Rectal smooth muscle tissue (tissue), 1 donor: ENCODE results near the gene UBE2J1.
A peak's percentile ranks its signal among the peaks of the same experiment; 100 is the strongest.

Experiments used
- H3K27ac ChIP-seq: one replicate; pipeline ENCODE4 v1.7.0; 2013; ENCODE audit warnings: low read depth, low read length, inconsistent platforms
- H3K27me3 ChIP-seq: one replicate; pipeline ENCODE4 v1.7.0; 2013; ENCODE audit warnings: low read length; ENCODE audit not compliant: control insufficient read depth, insufficient read depth
- H3K36me3 ChIP-seq: one replicate; pipeline ENCODE4 v1.7.0; 2013; ENCODE audit warnings: low read length; ENCODE audit not compliant: control insufficient read depth, insufficient read depth
- H3K4me1 ChIP-seq: one replicate; pipeline ENCODE4 v1.7.0; 2013; ENCODE audit warnings: low read length; ENCODE audit not compliant: control insufficient read depth, insufficient read depth
- H3K4me3 ChIP-seq: one replicate; pipeline ENCODE4 v1.7.0; 2013; ENCODE audit warnings: low read length
- H3K9ac ChIP-seq: one replicate; pipeline ENCODE4 v1.7.0; 2013; ENCODE audit warnings: low read length

The UBE2J1 gene

DNA sequence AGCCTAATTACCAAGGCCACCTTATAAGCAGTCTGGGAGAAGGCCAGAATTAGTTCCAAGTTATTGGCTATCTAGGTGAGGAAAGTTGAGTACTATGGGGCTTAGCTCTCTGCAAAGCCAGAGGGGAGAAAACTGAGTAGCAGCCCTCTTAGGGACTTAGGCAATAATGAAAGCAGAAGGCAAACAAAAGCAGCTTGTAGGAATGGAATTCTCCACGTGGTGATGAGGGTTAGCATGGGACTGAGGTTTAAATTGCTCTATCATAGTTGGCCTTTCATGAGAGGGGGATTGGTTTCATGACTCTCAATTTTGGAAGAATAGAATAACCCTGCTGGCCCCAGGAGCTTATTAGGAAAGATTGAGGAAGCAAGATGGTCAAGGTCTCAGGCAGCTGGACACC is 7.0 kb upstream of the UBE2J1 start:
- no peak overlapping the region for H3K9ac ChIP-seq
- no peak overlapping the region for H3K4me3 ChIP-seq
- H3K27me3 ChIP-seq = no peaks in the 10 kb centered on the region
- H3K27ac ChIP-seq = no peak overlapping the region
- H3K36me3 ChIP-seq = no peaks in the 10 kb centered on the region
- H3K4me1 ChIP-seq = no peaks in the 10 kb centered on the region

DNA sequence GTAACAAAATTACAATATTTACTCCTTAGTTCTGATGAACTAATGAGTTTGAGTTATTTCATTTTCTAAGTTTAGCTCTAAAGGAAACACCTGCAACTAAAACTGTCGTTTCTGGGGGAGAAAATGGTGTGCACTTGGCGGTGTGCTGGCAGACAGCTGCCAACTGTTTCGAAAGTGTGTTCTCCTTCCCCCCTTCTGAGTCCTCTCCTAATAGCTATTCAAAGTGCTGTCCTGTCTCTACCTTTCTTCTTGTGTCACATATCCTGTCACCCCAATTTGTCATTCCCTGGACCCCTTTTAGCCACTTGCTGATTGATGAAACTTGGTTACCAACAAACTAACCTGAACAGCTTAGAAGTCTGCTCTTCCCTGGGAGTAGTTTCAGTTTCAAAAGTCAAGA is 4.9 kb upstream of the UBE2J1 start:
- Histone ChIP-seq H3K9ac (no peak overlapping the region), H3K27me3 (no peaks in the 10 kb centered on the region), H3K27ac (no peak overlapping the region), H3K4me1 (no peaks in the 10 kb centered on the region), H3K4me3 (no peak overlapping the region), H3K36me3 (no peaks in the 10 kb centered on the region)

DNA sequence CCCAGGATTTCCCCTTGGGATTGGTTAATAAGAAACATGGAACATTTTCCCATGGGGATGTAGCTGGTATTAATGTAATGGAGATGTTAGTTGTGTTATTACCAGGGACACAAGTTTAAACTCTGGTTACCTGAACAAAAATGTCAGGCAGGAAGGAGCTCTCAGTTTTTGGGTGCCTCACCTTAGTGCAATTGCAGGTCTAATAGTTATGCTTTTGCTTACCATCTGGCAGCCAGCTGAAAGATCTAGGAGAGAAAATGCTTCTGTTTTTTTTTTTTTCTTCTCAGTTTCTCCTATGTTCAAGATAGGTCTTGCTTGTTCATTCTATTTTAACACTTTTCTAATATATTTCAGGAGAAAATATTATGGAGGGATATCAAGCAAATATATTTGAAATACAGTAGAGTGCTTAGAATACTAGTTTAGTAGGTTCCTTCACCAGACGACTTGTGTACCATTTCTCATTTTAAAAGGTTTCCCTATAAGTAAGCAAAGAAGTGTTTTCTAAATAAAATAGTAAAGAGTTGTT is 4.2 kb upstream of the UBE2J1 start:
- no peak overlapping the region for H3K9ac ChIP-seq
- H3K4me3 ChIP-seq = no peak overlapping the region
- no peaks in the 10 kb centered on the region for H3K36me3 ChIP-seq
- H3K27ac ChIP-seq = no peak overlapping the region
- no peaks in the 10 kb centered on the region for H3K27me3 ChIP-seq
- H3K4me1 ChIP-seq = no peaks in the 10 kb centered on the region

DNA sequence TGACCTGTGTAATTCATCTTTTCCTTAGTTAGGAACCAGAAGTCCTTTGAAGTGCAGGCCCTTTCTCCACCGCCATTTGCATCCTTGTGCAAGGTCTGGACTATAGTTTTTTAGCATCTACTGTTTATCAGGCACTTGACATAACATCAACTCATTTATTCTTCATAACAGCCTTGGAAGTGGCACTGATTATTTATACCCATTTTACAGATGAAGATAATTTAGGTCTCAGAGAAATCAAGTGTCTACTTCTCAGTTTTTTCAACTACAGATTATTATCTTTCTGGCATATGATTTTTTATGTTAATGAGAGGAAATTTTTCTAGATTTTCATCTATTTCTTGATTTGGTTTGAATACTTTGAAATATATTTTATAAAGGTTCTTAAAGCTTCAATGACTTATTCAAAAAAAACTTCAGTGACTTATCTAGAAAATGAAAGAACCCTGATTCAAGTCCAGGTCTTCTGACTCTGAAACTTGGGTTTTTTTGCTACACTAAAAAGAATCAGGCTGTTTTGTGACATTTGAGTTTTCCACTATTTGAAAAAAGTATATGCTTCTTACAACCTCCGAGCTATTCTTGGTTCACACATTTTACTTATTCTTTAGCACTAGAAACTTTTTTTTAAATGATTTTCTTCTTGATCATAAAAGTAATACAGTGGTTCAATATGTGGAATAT is 3.1 kb upstream of the UBE2J1 start:
- H3K27ac ChIP-seq = no peak overlapping the region

DNA sequence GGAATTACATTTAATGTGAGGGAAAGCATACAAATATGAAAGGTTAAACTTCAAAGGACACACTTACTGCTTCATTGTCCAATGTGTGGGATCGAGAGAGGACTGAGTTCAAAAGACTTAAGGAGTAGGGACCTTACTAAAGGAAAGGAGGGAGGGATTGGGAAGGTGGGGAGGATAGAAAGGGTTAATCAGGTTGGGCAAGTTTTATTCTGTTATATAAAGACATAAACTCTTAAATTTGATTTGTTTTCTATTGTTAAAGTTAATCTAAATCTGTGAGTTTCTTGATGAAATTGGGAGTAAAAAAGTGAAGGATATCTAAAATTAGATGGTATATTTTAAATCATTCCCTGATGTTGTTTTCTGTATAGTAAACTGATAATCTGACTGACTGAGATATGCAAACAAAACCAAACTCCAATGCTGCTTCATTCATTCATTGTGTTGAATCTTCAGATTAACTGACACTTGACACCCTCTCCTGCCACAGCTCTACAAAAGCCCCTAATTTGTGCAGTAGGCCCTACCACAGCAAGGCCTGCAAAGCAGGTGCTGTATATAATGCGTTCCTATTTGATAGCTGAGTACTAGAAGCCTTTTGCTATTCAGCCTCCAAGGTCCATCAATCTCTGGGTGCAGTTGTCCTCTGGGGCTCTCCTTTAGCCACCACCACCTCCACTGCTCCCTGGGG is 1.3 kb upstream of the UBE2J1 start:
- H3K4me3 ChIP-seq = no peak overlapping the region
- no peaks in the 10 kb centered on the region for H3K36me3 ChIP-seq
- H3K27me3 ChIP-seq = no peaks in the 10 kb centered on the region
- H3K27ac ChIP-seq = no peak overlapping the region
- peaks cover 11% of the 10 kb centered on the region for H3K4me1 ChIP-seq
- no peak overlapping the region for H3K9ac ChIP-seq

More for the DNA sequence above, 3.1 kb upstream of the UBE2J1 start:
- H3K9ac ChIP-seq = no peak overlapping the region
- H3K36me3 ChIP-seq = no peaks in the 10 kb centered on the region
- H3K4me1 ChIP-seq = peaks cover 6% of the 10 kb centered on the region
- no peak overlapping the region for H3K4me3 ChIP-seq
- H3K27me3 ChIP-seq = no peaks in the 10 kb centered on the region

DNA sequence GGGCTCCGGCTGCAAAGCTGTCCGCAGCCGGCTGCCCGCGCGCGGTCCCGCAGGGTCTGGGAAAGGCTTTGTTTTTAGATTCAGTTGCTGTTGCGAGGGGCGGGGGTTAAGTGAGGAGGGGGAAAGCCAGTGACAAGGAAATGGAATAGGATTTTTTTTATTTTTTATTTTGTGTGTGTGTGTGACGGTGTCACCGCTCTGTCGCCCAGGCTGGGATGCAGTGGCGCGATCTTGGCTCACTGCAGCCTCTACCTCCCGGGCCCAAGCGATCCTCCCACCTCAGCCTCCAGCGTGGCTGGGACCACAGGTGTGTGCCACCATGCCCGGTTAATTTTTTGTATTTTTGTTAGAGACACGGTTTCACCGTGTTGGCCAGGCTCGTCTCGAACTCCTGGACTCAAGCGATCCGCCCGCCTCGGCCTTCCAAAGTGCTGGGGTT is 615 bp upstream of the UBE2J1 start:
- Histone ChIP-seq H3K9ac (peak overlapping the region; percentile 85), H3K4me3 (peak overlapping the region; percentile 68), H3K4me1 (peaks cover 11% of the 10 kb centered on the region), H3K36me3 (no peaks in the 10 kb centered on the region), H3K27me3 (no peaks in the 10 kb centered on the region), H3K27ac (peak overlapping the region; percentile 96)

DNA sequence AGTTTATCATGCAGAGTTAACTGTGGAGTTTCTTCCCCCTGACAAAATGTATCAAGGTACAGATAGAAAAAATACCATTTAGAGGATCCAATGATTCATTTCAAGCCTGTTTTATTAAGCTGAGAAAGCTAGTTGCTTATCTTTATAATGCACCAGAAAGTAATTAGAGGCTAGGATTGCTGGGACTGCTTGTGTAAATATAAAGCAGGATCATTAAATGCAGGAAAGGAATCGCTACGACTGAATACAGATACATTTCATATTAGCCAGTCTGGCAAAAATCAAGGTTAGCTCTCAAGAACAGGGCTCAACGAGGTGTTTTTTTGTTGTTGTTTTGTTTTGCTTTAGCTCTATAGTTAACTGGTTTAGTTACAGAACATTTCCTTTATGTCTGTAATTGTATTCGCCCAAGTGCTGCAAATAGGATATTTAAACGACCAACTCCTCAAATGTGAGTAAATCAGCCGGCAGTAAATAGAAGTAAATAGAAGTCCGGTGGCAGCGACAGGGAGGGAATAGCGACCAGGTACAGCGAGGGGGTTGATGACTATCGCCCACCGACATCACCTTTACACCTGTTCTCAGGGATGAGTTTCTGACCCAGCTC is 748 bp downstream of the UBE2J1 start:
- H3K4me3 ChIP-seq = peak overlapping the region; percentile 68
- peaks cover 14% of the 10 kb centered on the region for H3K4me1 ChIP-seq
- H3K27ac ChIP-seq = peak overlapping the region; percentile 96
- H3K36me3 ChIP-seq = no peaks in the 10 kb centered on the region
- H3K27me3 ChIP-seq = no peaks in the 10 kb centered on the region
- H3K9ac ChIP-seq = peak overlapping the region; percentile 85

DNA sequence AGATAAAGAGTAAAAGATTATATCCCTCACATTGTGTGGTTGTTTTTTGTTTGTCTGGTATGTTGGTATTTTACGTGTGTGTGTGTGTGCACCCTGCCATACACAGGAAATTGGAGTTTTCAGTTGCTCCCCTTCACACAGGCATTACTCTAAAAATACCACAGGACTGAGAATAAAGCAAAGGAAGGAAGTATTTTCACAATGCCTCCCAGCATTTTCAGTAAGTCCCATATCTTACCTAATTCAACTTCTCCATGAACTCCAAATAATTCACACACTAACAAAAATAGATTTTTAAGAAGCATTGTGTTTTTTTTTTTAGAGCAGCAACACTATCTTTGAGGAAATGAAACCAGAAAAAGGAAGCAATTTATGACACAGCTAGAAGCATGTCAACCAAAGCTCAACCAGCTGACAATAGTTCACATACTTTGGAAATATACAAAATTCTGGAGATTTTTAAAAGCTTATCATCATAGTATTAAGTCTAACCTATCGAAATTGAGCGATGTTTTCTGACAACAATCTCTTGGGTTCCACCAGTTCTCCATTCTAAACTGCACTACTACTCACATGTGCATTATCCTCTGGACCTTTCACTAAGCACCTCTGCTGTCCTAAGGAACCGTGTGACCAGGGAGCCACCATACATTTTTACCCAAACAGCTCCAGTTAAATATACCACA is 2.1 kb downstream of the UBE2J1 start:
- H3K9ac ChIP-seq = no peak overlapping the region
- H3K4me1 ChIP-seq = peaks cover 14% of the 10 kb centered on the region
- no peak overlapping the region for H3K4me3 ChIP-seq
- no peaks in the 10 kb centered on the region for H3K36me3 ChIP-seq
- H3K27ac ChIP-seq = no peak overlapping the region
- H3K27me3 ChIP-seq = no peaks in the 10 kb centered on the region

DNA sequence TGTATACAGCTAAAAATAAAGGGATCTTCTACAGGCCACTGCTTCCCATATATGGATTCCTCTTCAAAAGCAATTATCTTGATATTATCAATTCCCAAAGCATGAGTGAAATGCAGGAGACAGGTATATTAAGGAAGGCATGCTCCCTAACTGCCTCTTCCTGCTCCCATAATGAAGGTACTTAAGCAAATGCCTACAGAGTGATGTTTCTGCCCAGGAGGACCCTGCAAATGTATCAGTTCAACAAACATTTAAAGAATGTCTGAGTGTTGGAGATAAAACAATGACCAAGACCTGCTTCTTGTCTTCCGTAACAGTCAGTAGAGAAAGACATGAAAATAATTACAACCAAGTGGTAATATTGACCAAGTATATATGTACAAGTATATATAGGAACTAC is 4.2 kb downstream of the UBE2J1 start:
- Histone ChIP-seq H3K4me1 (peaks cover 14% of the 10 kb centered on the region), H3K27ac (no peak overlapping the region), H3K36me3 (no peaks in the 10 kb centered on the region), H3K4me3 (no peak overlapping the region), H3K27me3 (no peaks in the 10 kb centered on the region), H3K9ac (no peak overlapping the region)

DNA sequence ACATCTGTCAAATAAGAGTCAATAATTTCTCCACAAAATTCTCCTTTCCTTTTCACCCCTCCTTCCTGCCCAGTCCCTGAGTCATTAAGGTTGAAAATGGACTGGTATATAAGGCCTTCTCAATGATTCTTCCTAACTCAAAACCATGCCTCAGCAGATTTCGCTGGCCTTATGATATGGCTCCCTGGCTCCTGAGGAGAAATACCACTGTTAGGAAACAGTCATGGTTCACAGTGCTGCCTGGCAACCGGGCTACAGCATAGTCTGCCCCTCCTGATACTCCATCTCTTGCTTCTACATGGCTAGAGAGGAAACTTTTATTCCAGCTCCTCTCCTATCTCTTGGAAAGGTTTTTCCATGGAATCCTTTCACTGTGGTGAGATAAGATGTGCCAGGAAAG is 4.7 kb downstream of the UBE2J1 start:
- H3K27me3 ChIP-seq = no peaks in the 10 kb centered on the region
- no peak overlapping the region for H3K9ac ChIP-seq
- H3K4me3 ChIP-seq = no peak overlapping the region
- H3K4me1 ChIP-seq = peaks cover 14% of the 10 kb centered on the region
- no peak overlapping the region for H3K27ac ChIP-seq
- H3K36me3 ChIP-seq = no peaks in the 10 kb centered on the region

DNA sequence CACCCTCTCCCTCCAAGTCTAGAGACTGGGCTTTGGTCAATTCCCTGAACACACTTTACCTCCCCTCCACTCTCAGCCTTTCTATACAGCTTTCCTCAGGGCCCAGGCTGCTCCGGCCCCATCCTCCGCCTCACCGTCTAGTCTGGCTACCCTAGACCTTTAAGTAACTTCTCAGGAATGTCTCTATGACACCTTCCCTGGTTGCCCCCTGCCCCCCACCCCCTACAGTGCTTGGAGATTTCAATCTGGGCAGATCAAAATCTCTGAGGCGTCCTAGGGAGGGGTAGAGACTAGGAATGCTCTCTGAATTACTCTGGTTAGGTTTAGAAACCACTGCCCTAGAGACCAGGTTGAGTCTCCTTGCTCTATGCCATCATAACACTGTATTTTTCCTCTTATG is 6.1 kb downstream of the UBE2J1 start:
- peaks cover 14% of the 10 kb centered on the region for H3K4me1 ChIP-seq

DNA sequence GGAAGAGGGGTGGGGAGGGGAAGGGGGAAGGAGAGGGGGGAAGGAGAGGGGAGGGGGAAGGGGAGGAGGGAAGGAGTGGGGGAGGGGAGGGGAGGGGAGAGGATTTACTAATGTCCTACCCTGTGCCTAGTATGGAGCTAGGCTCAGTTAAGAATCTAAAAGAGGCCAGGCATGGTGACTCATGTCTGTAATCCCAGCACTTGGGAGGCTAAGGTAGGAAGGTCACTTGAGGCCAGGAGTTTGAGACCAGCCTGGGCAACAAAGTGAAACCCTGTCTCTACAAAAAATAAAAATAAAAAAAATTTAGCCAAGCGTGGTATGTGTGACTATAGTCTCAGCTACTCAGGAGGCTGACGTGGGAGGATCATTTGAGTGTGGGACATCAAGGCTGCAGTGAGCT is 13.0 kb downstream of the UBE2J1 start:
- H3K4me3 ChIP-seq = no peak overlapping the region
- H3K27me3 ChIP-seq = no peaks in the 10 kb centered on the region
- H3K27ac ChIP-seq = no peak overlapping the region
- H3K9ac ChIP-seq = no peak overlapping the region
- peaks cover 18% of the 10 kb centered on the region for H3K36me3 ChIP-seq
- no peaks in the 10 kb centered on the region for H3K4me1 ChIP-seq

More for the DNA sequence above, 6.1 kb downstream of the UBE2J1 start:
- Histone ChIP-seq H3K4me3 (no peak overlapping the region), H3K27me3 (no peaks in the 10 kb centered on the region), H3K9ac (no peak overlapping the region), H3K36me3 (peaks cover under 1% of the 10 kb centered on the region), H3K27ac (no peak overlapping the region)
